Suprapubic skin (tissue), 4 donors: Measurements from ENCODE around the gene POR. TPM values are rescaled to one million over a fixed set of nuclear protein-coding genes. Genes with fewer than 3 reads are reported as not detected.

Experiments used
- DNase-seq, 2 donors: peaks; one replicate each; pipeline ENCODE4 v3.0.0-alpha.2; 2019; ENCODE audit warnings: low spot score in 2 of 2
- H3K27ac ChIP-seq: fragments of 200-600 bp; sonication (generic); one replicate; pipeline ENCODE4 v1.5.1; 2019
- H3K27me3 ChIP-seq: fragments of 200-600 bp; sonication (generic); one replicate; pipeline ENCODE4 v1.5.1; 2019
- H3K36me3 ChIP-seq: fragments of 200-600 bp; sonication (generic); one replicate; pipeline ENCODE4 v1.5.1; 2019
- H3K4me1 ChIP-seq: fragments of 200-600 bp; sonication (generic); one replicate; pipeline ENCODE4 v1.5.1; 2019
- H3K4me3 ChIP-seq: fragments of 200-600 bp; sonication (generic); one replicate; pipeline ENCODE4 v1.5.1; 2019; ENCODE audit warnings: mild to moderate bottlenecking
- H3K9me3 ChIP-seq: fragments of 200-600 bp; sonication (generic); one replicate; pipeline ENCODE4 v1.5.1; 2019
- CTCF ChIP-seq, 2 donors: fragments of 200-600 bp in 1 of 2; fragments of 450-650 bp in 1 of 2; sonication (generic) in 1 of 2; IDR thresholded peaks; one replicate each; pipeline ENCODE4 v1.5.1; 2016 to 2019; ENCODE audit warnings: antibody characterized with exemption in 2 of 2, mild to moderate bottlenecking in 1 of 2, moderate library complexity in 1 of 2
- EP300 ChIP-seq: sonication (generic); formaldehyde crosslinking; IDR thresholded peaks from one replicate; pipeline ENCODE4 v1.6.1; 2017; ENCODE audit warnings: antibody characterized with exemption
- POLR2A ChIP-seq, 2 donors: fragments of 450-650 bp; IDR thresholded peaks; one replicate each; pipeline ENCODE4 v1.6.1; 2017; ENCODE audit warnings: antibody characterized with exemption in 2 of 2, mild to moderate bottlenecking in 2 of 2, moderate library complexity in 2 of 2
- POLR2AphosphoS5 ChIP-seq, 3 donors: sonication (generic); formaldehyde crosslinking; IDR thresholded peaks; one replicate each; pipeline ENCODE4 v1.6.1; 2017; ENCODE audit warnings: antibody characterized with exemption in 3 of 3
- WGBS: methylation state at CpG from one replicate; pipeline ENCODE4 v1.1.5; 2018; 5-methylcytosine and 5-hydroxymethylcytosine counted together
- total RNA-seq, 4 donors: library from RNA; depleted of rRNA; stranded (reverse); fragments of >200 nt; gene quantifications; one replicate each; pipeline ENCODE4 v1.1.0, GENCODE V29; 2016

Gene POR
- total RNA-seq, result 100 to 1,000 TPM in 1 of 4 donors, 10 to 100 TPM in 3; 85.8 to 112 (median 91.8) TPM

- Histone ChIP-seq H3K36me3 (no peaks in the 10 kb centered on the region), H3K27me3 (no peaks in the 10 kb centered on the region), H3K27ac (peak within 1 kb of the TSS; percentile 90), H3K9me3 (no peaks in the 10 kb centered on the region), H3K4me3 (peak within 1 kb of the TSS; percentile 96), H3K4me1 (peaks cover 30% of the 10 kb centered on the region)
- peak; percentile 74 to 95 (median 83) for TF ChIP-seq POLR2AphosphoS5 (IDR thresholded peaks at IDR 0.05)
- TF ChIP-seq EP300, result no peak
- TF ChIP-seq CTCF (IDR thresholded peaks at IDR 0.05), result peak in 1 of 2 donors; percentile 14
- peak; percentile 89 to 96 for TF ChIP-seq POLR2A (IDR thresholded peaks at IDR 0.05)
- peak; percentile 95 to 97 for DNase-seq
- WGBS, result 0% methylated on average over 41 of the region's 82 CpGs
Measured at GRCh38 chr7:75914655-75915415, at the start of gene POR. Gene POR (plus strand): TSS chr7:75915155. CDS start chr7:75954002, 38,847 bp downstream.

DNA sequence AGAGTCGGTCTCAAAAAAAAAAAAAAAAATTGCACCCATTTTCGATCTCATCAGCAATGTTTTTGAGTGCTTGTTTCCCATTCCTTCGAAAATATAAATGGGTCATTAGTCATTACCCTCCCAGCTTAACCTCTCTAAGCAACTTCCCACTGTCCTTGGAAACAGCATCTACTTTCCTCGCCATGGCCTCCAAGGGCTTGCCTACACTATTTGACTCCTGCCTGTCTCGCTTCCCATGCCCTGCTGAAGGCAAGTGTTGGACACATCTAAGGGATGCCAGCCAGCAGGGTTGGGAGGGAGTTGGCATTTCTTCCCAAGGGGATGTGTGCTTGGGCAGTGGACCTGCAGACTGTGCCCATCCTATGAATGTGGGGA lies 48.9 kb upstream of the POR start:
- Histone ChIP-seq H3K27ac (no peak overlapping the region), H3K4me3 (no peak overlapping the region), H3K36me3 (no peaks in the 10 kb centered on the region), H3K9me3 (no peaks in the 10 kb centered on the region), H3K4me1 (no peaks in the 10 kb centered on the region), H3K27me3 (no peaks in the 10 kb centered on the region)
- DNase-seq, result no peak
- 57% methylated on average over 5 of the region's 5 CpGs for WGBS
- TF ChIP-seq POLR2A (IDR thresholded peaks at IDR 0.05), result no peak
- no peak for TF ChIP-seq CTCF (IDR thresholded peaks at IDR 0.05)
- no peak for TF ChIP-seq EP300
- TF ChIP-seq POLR2AphosphoS5 (IDR thresholded peaks at IDR 0.05), result no peak

DNA sequence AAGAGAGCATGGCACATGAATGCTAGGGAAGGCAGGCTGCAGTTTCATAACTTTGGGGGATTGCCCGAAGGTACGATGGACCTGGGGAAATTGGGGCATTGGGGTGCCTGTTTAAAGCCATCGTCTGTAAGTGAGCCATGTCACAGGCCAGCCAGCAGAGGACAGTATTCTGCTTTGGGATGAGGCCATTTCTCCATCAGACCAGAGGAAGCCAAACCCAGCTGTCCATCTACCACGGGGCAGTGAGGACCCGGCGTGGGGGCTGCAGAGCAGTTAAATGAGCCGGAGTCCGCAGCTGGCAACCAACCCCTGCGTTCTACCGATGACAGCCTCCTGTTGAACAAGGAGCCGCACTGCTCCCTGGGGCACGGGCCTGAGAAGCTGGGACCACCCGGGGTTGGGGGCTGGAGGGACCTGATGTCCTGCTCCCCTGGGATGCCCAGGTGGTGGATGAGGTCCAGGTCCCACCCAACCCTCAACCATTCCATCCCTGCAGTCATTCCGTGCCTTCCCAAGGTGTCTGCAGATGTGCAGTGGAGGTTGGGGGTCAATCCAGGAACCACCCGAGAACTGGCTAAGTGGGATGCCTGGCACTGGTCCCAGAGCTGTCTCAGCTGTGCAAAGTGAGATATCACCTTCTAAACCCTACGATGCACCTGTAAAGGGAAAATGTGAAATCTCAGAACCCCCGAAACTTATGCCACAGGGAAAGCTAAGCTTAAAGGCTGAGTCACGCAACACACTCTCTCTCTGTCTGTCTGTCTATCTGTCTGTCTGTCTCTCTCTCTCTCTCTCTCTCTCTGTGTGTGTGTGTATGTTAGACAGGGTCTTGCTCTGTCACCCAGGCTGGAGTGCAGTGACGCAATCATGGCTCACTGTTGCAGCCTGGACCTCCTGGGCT lies 48.2 kb upstream of the POR start:
- Histone ChIP-seq H3K4me3 (no peak overlapping the region), H3K4me1 (no peaks in the 10 kb centered on the region), H3K36me3 (no peaks in the 10 kb centered on the region), H3K27ac (no peak overlapping the region), H3K9me3 (no peaks in the 10 kb centered on the region), H3K27me3 (no peaks in the 10 kb centered on the region)
- no peak for TF ChIP-seq POLR2A (IDR thresholded peaks at IDR 0.05)
- TF ChIP-seq CTCF (IDR thresholded peaks at IDR 0.05), result peak; percentile 70 to 72
- TF ChIP-seq POLR2AphosphoS5 (IDR thresholded peaks at IDR 0.05), result no peak
- DNase-seq, result peak in 1 of 2 donors; percentile 74
- 55% methylated on average over 9 of the region's 19 CpGs for WGBS

- Histone ChIP-seq H3K27me3 (no peaks in the 10 kb centered on the region), H3K36me3 (no peaks in the 10 kb centered on the region), H3K4me1 (no peaks in the 10 kb centered on the region), H3K27ac (no peak overlapping the region), H3K9me3 (no peaks in the 10 kb centered on the region), H3K4me3 (no peak overlapping the region)
- no peak for DNase-seq
- TF ChIP-seq CTCF (IDR thresholded peaks at IDR 0.05), result no peak
- no peak for TF ChIP-seq POLR2AphosphoS5 (IDR thresholded peaks at IDR 0.05)
- no peak for TF ChIP-seq EP300
- TF ChIP-seq POLR2A (IDR thresholded peaks at IDR 0.05), result no peak
- 61% methylated on average over 4 of the region's 4 CpGs for WGBS
Measured at GRCh38 chr7:75867390-75867717, 47.6 kb upstream of the POR start.

GRCh38 chr7:75868153-75868552 lies 46.8 kb upstream of the POR start:
- Histone ChIP-seq H3K4me3 (no peak overlapping the region), H3K27ac (no peak overlapping the region), H3K4me1 (no peaks in the 10 kb centered on the region), H3K36me3 (no peaks in the 10 kb centered on the region), H3K9me3 (no peaks in the 10 kb centered on the region), H3K27me3 (no peaks in the 10 kb centered on the region)
- WGBS, result 93% methylated on average over 2 of the region's 2 CpGs
- no peak for DNase-seq
- TF ChIP-seq POLR2A (IDR thresholded peaks at IDR 0.05) (no peak), CTCF (IDR thresholded peaks at IDR 0.05) (no peak), EP300 (no peak), POLR2AphosphoS5 (IDR thresholded peaks at IDR 0.05) (no peak)
